AG04450 (cell line): ENCODE results near the gene PKDREJ. TPM values are rescaled to one million over a fixed set of nuclear protein-coding genes. Genes with fewer than 3 reads are reported as not detected.

ENCODE experiments used
- CTCF ChIA-PET: fragments of 300-600, 350-600 bp; formaldehyde crosslinking; extraction: SDS; loops from one replicate; lab custom pipeline; 2022; ENCODE audit warnings: antibody characterized with exemption, inconsistent platforms; lab: Charles Lee
- POLR2A ChIA-PET: fragments of 350-600 bp; formaldehyde crosslinking; extraction: SDS; loops from one replicate; lab custom pipeline; 2021; ENCODE audit warnings: antibody characterized with exemption, inconsistent platforms; lab: Yijun Ruan, JAX
- DNase-seq: peaks from one replicate; pipeline ENCODE4 v3.0.0-alpha.2; 2011; ENCODE audit warnings: low read depth, low spot score
- H3K27ac ChIP-seq: one replicate; pipeline ENCODE4 v1.5.1; 2012; ENCODE audit warnings: low read depth, low read length, control low read depth
- H3K27me3 ChIP-seq: one replicate; pipeline ENCODE4 v1.6.0; 2012; ENCODE audit warnings: low read length; ENCODE audit not compliant: control insufficient read depth, insufficient read depth
- H3K4me3 ChIP-seq: 2 replicates; pipeline ENCODE4 v1.5.1; 2011; ENCODE audit warnings: mild to moderate bottlenecking, low read depth, low read length, control low read depth
- H3K9me3 ChIP-seq: 2 replicates; pipeline ENCODE4 v1.5.1; 2012; ENCODE audit warnings: low read length; ENCODE audit not compliant: control insufficient read depth, insufficient read depth
- CTCF ChIP-seq: IDR thresholded peaks from 2 replicates; pipeline ENCODE4 v1.5.1; 2011; ENCODE audit warnings: low read depth, low read length, control low read depth, inconsistent platforms
- polyA plus RNA-seq: library from polyadenylated mRNA; depleted of rRNA; stranded (reverse); fragments of >200 nt; gene quantifications from 2 replicates; pipeline ENCODE4 v1.2.3, GENCODE V29; 2011

The PKDREJ gene
- polyA plus RNA-seq, 1 experiment: 0.01 TPM

DNA sequence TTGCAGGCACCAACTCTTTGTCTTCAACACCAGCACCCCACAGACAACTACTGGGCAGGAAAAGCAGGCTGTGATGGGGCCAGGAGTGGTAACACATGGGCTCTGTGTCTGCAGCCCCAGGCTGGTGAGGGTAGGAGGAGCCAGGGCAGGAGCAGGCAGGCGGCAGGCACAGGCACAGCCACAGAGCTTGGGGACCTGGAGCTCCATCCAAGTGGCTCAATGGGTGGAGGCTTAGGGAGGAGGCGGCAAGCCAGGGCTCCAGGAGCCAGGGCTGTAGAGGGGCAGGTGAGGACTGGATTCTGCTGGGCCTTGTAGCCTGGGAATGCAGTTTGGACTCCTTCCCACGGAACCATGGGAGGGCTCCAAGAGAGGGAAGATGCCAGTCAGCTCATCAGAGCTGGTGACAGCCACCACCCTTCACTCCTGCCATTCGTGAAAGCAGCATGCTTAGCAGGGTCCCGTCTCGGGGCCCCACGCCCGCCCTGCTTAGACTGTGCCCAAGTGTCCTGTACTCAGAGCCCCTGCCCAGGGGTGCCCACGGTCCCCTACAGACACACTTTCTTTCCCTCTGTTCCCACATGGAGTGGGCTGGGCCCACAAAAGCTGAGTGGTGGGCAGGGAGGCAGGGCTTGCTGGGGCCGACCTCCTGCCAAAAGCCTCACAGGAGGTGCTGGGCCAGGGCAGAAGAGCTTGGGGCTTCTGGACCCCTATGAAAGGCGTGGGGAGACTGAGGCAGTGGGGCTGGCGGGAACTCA, 17.1 kb upstream of the PKDREJ start:
- ChIA-PET CTCF (no interaction called here), POLR2A (interaction anchor here (1.0 kb wide), 1 partner anchor 13 kb away, joined by 3 read pairs; the partner anchor contains the start of gene TTC38)
- TF ChIP-seq CTCF: no peak
- Histone ChIP-seq H3K4me3 (no peak overlapping the region), H3K27ac (no peak overlapping the region), H3K27me3 (no peaks in the 10 kb centered on the region), H3K9me3 (no peaks in the 10 kb centered on the region)
- DNase-seq: no peak

DNA sequence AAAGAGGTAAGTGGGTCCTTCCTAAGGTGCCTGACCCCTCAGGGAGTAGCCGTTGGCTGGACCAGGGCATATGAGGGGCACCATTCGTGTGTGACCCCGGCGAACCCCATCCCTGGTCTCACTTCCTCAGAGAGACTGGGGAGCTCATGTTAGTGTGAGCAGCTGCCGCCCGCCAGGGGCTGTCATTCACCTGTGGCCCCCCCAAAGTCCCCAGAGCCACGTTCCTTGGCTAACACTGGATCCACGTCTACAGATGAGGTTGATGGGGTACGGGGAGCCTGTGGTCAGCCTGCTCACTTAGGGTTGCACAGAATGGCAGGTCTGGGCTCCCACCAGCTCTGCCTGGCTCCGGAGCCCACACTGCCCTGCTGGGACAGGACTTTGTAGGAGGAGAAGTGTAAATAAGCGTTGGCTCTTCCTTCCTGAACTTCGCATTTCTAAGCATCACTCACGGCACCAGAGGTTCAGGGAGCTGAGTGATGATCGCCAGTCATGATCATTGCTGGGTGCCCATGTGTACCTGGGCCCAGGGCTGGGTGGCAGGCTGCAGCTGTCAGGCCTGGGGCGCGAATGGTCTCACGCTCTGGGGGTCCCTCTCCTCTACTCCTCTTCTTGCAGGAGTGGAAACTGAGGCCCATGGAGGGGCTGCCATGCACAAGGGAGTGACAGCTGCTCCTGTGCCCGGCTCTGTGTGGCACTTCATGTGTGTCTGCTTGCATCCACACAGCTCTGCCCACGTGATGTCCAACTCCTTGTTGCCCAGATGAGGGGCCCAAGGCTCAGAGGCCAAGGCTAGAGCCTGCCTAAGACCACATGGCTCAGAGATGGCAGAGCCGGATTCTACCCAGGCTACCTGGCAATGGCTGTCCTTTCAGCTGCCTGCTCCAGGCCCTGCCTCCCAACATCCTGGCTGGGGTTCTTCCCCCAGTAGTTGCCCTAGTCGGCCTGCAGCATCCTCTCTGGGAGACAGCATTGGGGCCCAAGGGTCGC, 15.8 kb upstream of the PKDREJ start:
- ChIA-PET CTCF (no interaction called here), POLR2A (no interaction called here)
- no peak for DNase-seq
- no peaks in the 10 kb centered on the region for H3K27me3 ChIP-seq
- H3K9me3 ChIP-seq: no peaks in the 10 kb centered on the region
- H3K27ac ChIP-seq: no peak overlapping the region
- no peak for TF ChIP-seq CTCF
- no peak overlapping the region for H3K4me3 ChIP-seq

DNA sequence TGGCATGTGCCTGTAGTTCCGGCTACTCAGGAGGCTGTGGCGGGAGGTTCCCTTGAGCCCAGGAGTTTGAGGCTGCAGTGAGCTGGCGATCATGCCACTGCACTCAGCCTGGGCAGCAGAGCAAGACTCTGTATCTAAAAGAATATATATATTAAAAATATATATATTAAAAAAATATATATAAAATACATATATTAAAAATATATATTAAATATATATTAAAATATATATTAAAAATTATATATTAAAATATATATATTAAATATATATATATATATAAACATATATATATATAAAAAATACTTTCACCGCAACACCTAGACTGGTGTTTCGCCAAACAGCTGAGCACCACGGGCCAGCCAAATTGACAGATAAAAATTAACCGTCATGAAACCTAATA, 13.4 kb upstream of the PKDREJ start:
- POLR2A ChIA-PET: interaction anchor here (1.4 to 1.8 kb wide), 2 partner anchors 9 to 20 kb away, joined by 4 read pairs; partner anchors contain the start of genes GTSE1 and TTC38
- no peak overlapping the region for H3K27ac ChIP-seq
- TF ChIP-seq CTCF: no peak
- CTCF ChIA-PET: no interaction called here
- no peaks in the 10 kb centered on the region for H3K27me3 ChIP-seq
- no peaks in the 10 kb centered on the region for H3K9me3 ChIP-seq
- H3K4me3 ChIP-seq: no peak overlapping the region
- DNase-seq: no peak

GRCh38 chr22:46275455-46276122, 12.4 kb upstream of the PKDREJ start:
- POLR2A ChIA-PET: interaction anchor here (1.4 kb wide), 1 partner anchor 8 kb away, joined by 4 read pairs; the partner anchor contains the start of gene TTC38
- TF ChIP-seq CTCF: no peak
- no peaks in the 10 kb centered on the region for H3K9me3 ChIP-seq
- H3K27me3 ChIP-seq: no peaks in the 10 kb centered on the region
- H3K27ac ChIP-seq: no peak overlapping the region
- H3K4me3 ChIP-seq: no peak overlapping the region
- DNase-seq: no peak
- CTCF ChIA-PET: no interaction called here
